IMR-90 (cell line): ENCODE data around the gene FUBP3. TPM values are rescaled to one million over a fixed set of nuclear protein-coding genes. Genes with fewer than 3 reads are reported as not detected.

Experiments
- ATAC-seq: fragments of 200-7000 bp; cut with Tn5 transposase; 2 replicates; pipeline ENCODE4 v1.9.1; 2020; ENCODE audit warnings: low read depth, mild to moderate bottlenecking, moderate library complexity
- BruUV-seq: library from RNA; stranded (reverse); fragments of 400-500 nt; replicated peaks from 2 replicates; lab custom pipeline; 2021; lab: Mats Ljungman, UMichigan
- CTCF ChIA-PET: fragments of 300-600 bp; formaldehyde crosslinking; extraction: SDS; loops from one replicate; lab custom pipeline; 2021; ENCODE audit warnings: antibody characterized with exemption; lab: Yijun Ruan, JAX
- POLR2A ChIA-PET: fragments of 300-600 bp; sonication (Branson Sonifier 250); formaldehyde crosslinking; loops from one replicate; lab custom pipeline; 2022; ENCODE audit warnings: antibody characterized with exemption; ENCODE audit not compliant: unreplicated experiment; lab: Charles Lee
- DNase-seq: peaks from one replicate; pipeline ENCODE4 v3.0.0; 2013
- H2AFZ ChIP-seq: replicated peaks from 2 replicates; pipeline ENCODE3; 2013; ENCODE audit warnings: low read length, mild to moderate bottlenecking; ENCODE audit not compliant: poor library complexity
- H2AK5ac ChIP-seq: 2 replicates; pipeline ENCODE4 v1.6.1; 2013; ENCODE audit warnings: low read depth, low read length, inconsistent platforms
- H2AK9ac ChIP-seq: replicated peaks from 2 replicates; pipeline ENCODE3; 2013; ENCODE audit warnings: mild to moderate bottlenecking, low read depth, low read length, moderate library complexity; ENCODE audit not compliant: poor library complexity
- H2BK120ac ChIP-seq: 2 replicates; pipeline ENCODE4 v1.6.1; 2013; ENCODE audit warnings: low read depth, low read length, inconsistent platforms
- H2BK15ac ChIP-seq: 3 replicates; pipeline ENCODE4 v1.6.1; 2013; ENCODE audit warnings: low read depth, low read length, inconsistent platforms
- H2BK20ac ChIP-seq: 2 replicates; pipeline ENCODE4 v1.6.1; 2013; ENCODE audit warnings: low read depth, mild to moderate bottlenecking, inconsistent platforms, low read length, moderate library complexity
- H2BK5ac ChIP-seq: 2 replicates; pipeline ENCODE4 v1.6.1; 2013; ENCODE audit warnings: mild to moderate bottlenecking, low read depth, low read length, inconsistent platforms; ENCODE audit not compliant: poor library complexity, severe bottlenecking
- H3K14ac ChIP-seq: replicated peaks from 2 replicates; pipeline ENCODE4 v1.6.1; 2013; ENCODE audit warnings: low read depth, low read length, inconsistent platforms
- H3K18ac ChIP-seq: 2 replicates; pipeline ENCODE4 v1.6.1; 2013; ENCODE audit warnings: low read depth, low read length, control low read depth
- H3K23ac ChIP-seq: 2 replicates; pipeline ENCODE4 v1.6.1; 2013; ENCODE audit warnings: low read depth, low read length, inconsistent platforms
- H3K27ac ChIP-seq: 2 replicates; pipeline ENCODE4 v1.5.1; 2013; ENCODE audit warnings: mild to moderate bottlenecking, control low read depth, low read length; ENCODE audit not compliant: insufficient read depth
- H3K27me3 ChIP-seq: 2 replicates; pipeline ENCODE4 v1.6.1; 2013; ENCODE audit warnings: low read length; ENCODE audit not compliant: control insufficient read depth, insufficient read depth
- H3K36me3 ChIP-seq: 2 replicates; pipeline ENCODE4 v1.6.1; 2013; ENCODE audit warnings: low read length, mixed read lengths; ENCODE audit not compliant: control insufficient read depth, insufficient read depth
- H3K4ac ChIP-seq: 2 replicates; pipeline ENCODE4 v1.6.1; 2013; ENCODE audit warnings: low read depth, low read length, inconsistent platforms
- H3K4me1 ChIP-seq: 2 replicates; pipeline ENCODE4 v1.6.1; 2013; ENCODE audit warnings: low read length, mixed read lengths; ENCODE audit not compliant: control insufficient read depth, insufficient read depth
- H3K4me2 ChIP-seq: 2 replicates; pipeline ENCODE4 v1.6.1; 2013; ENCODE audit warnings: low read depth, mild to moderate bottlenecking, control low read depth, low read length, moderate library complexity
- H3K4me3 ChIP-seq: 2 replicates; pipeline ENCODE4 v1.5.1; 2013; ENCODE audit warnings: low read depth, mild to moderate bottlenecking, control low read depth, low read length, moderate library complexity; ENCODE audit not compliant: insufficient read depth
- H3K56ac ChIP-seq: 2 replicates; pipeline ENCODE4 v1.6.1; 2013; ENCODE audit warnings: low read length, inconsistent platforms; ENCODE audit not compliant: insufficient read depth; ENCODE audit errors: extremely low read depth
- H3K79me1 ChIP-seq, 2 experiments: 2 replicates each; pipeline ENCODE4 v1.6.1; 2013; ENCODE audit warnings: low read length in 2 of 2, inconsistent platforms in 1 of 2, low read depth in 1 of 2
- H3K9ac ChIP-seq: 2 replicates; pipeline ENCODE4 v1.6.1; 2013; ENCODE audit warnings: low read depth, low read length, control low read depth
- H3K9me1 ChIP-seq: 2 replicates; pipeline ENCODE4 v1.6.1; 2013; ENCODE audit warnings: low read length, inconsistent platforms; ENCODE audit not compliant: insufficient read depth
- H3K9me3 ChIP-seq: 2 replicates; pipeline ENCODE4 v1.6.1; 2013; ENCODE audit warnings: low read length; ENCODE audit not compliant: control insufficient read depth, insufficient read depth
- H4K20me1 ChIP-seq: 2 replicates; pipeline ENCODE4 v1.6.1; 2013; ENCODE audit warnings: low read length, inconsistent platforms; ENCODE audit not compliant: insufficient read depth
- H4K5ac ChIP-seq: 2 replicates; pipeline ENCODE4 v1.6.1; 2013; ENCODE audit warnings: mild to moderate bottlenecking, low read depth, low read length, control low read depth
- H4K8ac ChIP-seq, 2 experiments: 2 replicates each; pipeline ENCODE4 v1.6.1; 2013; ENCODE audit warnings: low read depth in 2 of 2, low read length in 2 of 2, control low read depth in 1 of 2, inconsistent platforms in 1 of 2
- H4K91ac ChIP-seq: 2 replicates; pipeline ENCODE4 v1.6.1; 2013; ENCODE audit warnings: low read depth, low read length, inconsistent platforms; ENCODE audit not compliant: insufficient read depth
- BHLHE40 ChIP-seq: fragments of 150-350 bp; IDR thresholded peaks from 2 replicates; pipeline ENCODE4 v1.6.1; 2016; ENCODE audit warnings: mild to moderate bottlenecking, low read depth, low read length
- CEBPB ChIP-seq: IDR thresholded peaks from 2 replicates; pipeline ENCODE4 v1.6.1; 2012; ENCODE audit warnings: low read depth, low read length, improper control_type of control experiment
- CHD1 ChIP-seq: IDR thresholded peaks from 2 replicates; pipeline ENCODE4 v1.6.1; 2012; ENCODE audit warnings: low read depth, low read length, improper control_type of control experiment
- CTCF ChIP-seq: conservative IDR thresholded peaks from 2 replicates; pipeline ENCODE4 v1.5.1; 2012; ENCODE audit warnings: mild to moderate bottlenecking, low read depth, low read length, improper control_type of control experiment
- FOS ChIP-seq: fragments of 150-350 bp; IDR thresholded peaks from 2 replicates; pipeline ENCODE4 v1.6.1; 2016; ENCODE audit warnings: low read depth, low read length
- MAFK ChIP-seq: IDR thresholded peaks from 2 replicates; pipeline ENCODE4 v1.6.1; 2012; ENCODE audit warnings: low read depth, low read length, improper control_type of control experiment
- MAZ ChIP-seq: IDR thresholded peaks from 2 replicates; pipeline ENCODE4 v1.6.1; 2012; ENCODE audit warnings: low read depth, mild to moderate bottlenecking, low read length, improper control_type of control experiment, moderate library complexity, borderline replicate concordance
- MXI1 ChIP-seq: IDR thresholded peaks from 2 replicates; pipeline ENCODE4 v1.6.1; 2012; ENCODE audit warnings: low read depth, mild to moderate bottlenecking, low read length, moderate library complexity, borderline replicate concordance
- NFE2L2 ChIP-seq: fragments of 150-350 bp; IDR thresholded peaks from 2 replicates; pipeline ENCODE4 v1.6.1; 2016; ENCODE audit warnings: low read depth, mild to moderate bottlenecking, low read length
- POLR2A ChIP-seq: IDR thresholded peaks from 2 replicates; pipeline ENCODE4 v1.6.1; 2012; ENCODE audit warnings: mild to moderate bottlenecking, low read depth, low read length
- RAD21 ChIP-seq: IDR thresholded peaks from 2 replicates; pipeline ENCODE4 v1.6.1; 2012; ENCODE audit warnings: low read length, improper control_type of control experiment
- RCOR1 ChIP-seq: IDR thresholded peaks from 2 replicates; pipeline ENCODE4 v1.6.1; 2012; ENCODE audit warnings: mild to moderate bottlenecking, low read length, improper control_type of control experiment; ENCODE audit not compliant: insufficient replicate concordance
- RFX5 ChIP-seq: IDR thresholded peaks from 2 replicates; pipeline ENCODE4 v1.8.0; 2012; ENCODE audit warnings: low read depth, mild to moderate bottlenecking, low read length, moderate library complexity
- SMC3 ChIP-seq: fragments of 150-350 bp; IDR thresholded peaks from 2 replicates; pipeline ENCODE4 v1.6.1; 2016; ENCODE audit warnings: low read depth, mild to moderate bottlenecking, antibody characterized with exemption, low read length, moderate library complexity
- WGBS, 2 experiments: methylation state at CpG; one replicate each; pipeline versions ENCODE4 v1.1.5 to v1.1.7; 2013; ENCODE audit warnings: missing lambda C conversion rate in 2 of 2; ENCODE audit not compliant: insufficient read length in 1 of 2; ENCODE audit errors: extremely low coverage in 2 of 2; 5-methylcytosine and 5-hydroxymethylcytosine counted together
- dilution Hi-C: fragments of 300-500 bp; cut with HindIII; formaldehyde crosslinking; loops from one replicate; pipeline ENCODE4 v1.14.3; 2018; ENCODE audit warnings: low sequenced_read_pairs; ENCODE audit not compliant: unreplicated experiment
- in situ Hi-C: fragments of 300-500 bp; cut with MboI; formaldehyde crosslinking; loops from 3 replicates; pipeline ENCODE4 v1.14.3; 2019; ENCODE audit warnings: low sequenced_read_pairs, inconsistent platforms, mixed read lengths
- intact Hi-C: fragments of 100-400 bp; cut with micrococcal nuclease; formaldehyde crosslinking; loops from 2 replicates; pipeline ENCODE4 v1.10.0; 2022
- polyA plus RNA-seq, 3 experiments: library from polyadenylated mRNA; depleted of rRNA; stranded (reverse); fragments of >200 nt; gene quantifications; 2 replicates each; pipeline ENCODE4 v1.2.3, GENCODE V29; 2012; ENCODE audit warnings: low replicate concordance in 1 of 3
- total RNA-seq: library from RNA; depleted of rRNA; stranded (reverse); fragments of >200 nt; gene quantifications from 2 replicates; pipeline ENCODE4 v1.2.3, GENCODE V29; 2012
- TF ChIP-seq, protein P1 (sequence below): fragments of 150-350 bp; IDR thresholded peaks from 2 replicates; pipeline ENCODE4 v1.6.1; 2016; ENCODE audit warnings: low read depth, mild to moderate bottlenecking, low read length, moderate library complexity, borderline replicate concordance
- TF ChIP-seq, protein P2 (sequence below): fragments of 150-350 bp; IDR thresholded peaks from 2 replicates; pipeline ENCODE4 v1.6.1; 2017; ENCODE audit warnings: mild to moderate bottlenecking, antibody characterized with exemption, low read length, low read depth

Gene FUBP3
- total and polyA plus RNA-seq, 2 of the 4 experiments (the other 2 are of a cell fraction), result 32.3 to 50.1 TPM

- Histone ChIP-seq H3K4me3 (no peak overlapping the region), H3K23ac (no peak overlapping the region), H2AFZ (no peak overlapping the region), H3K4me2 (no peak overlapping the region), H2AK9ac (no peak overlapping the region), H3K36me3 (no peaks in the 10 kb centered on the region), H4K5ac (no peak overlapping the region), H3K4ac (no peak overlapping the region), H4K8ac (no peak overlapping the region), H2BK20ac (no peak overlapping the region), H3K18ac (no peak overlapping the region), H3K27ac (no peak overlapping the region), H4K20me1 (no peaks in the 10 kb centered on the region), H2BK120ac (no peak overlapping the region), H4K91ac (no peak overlapping the region), H3K9ac (no peak overlapping the region), H3K56ac (no peak overlapping the region), H2BK5ac (no peak overlapping the region), H3K27me3 (peaks cover 74% of the 10 kb centered on the region), H2AK5ac (no peak overlapping the region), H3K9me3 (no peaks in the 10 kb centered on the region), H3K79me1 (no peaks in the 10 kb centered on the region), H3K9me1 (no peaks in the 10 kb centered on the region), H3K4me1 (no peaks in the 10 kb centered on the region; the same call in 1 of the 2 replicates), H3K14ac (no peak overlapping the region), H2BK15ac (no peak overlapping the region)
- no peak for ATAC-seq
- BruUV-seq, result no TSS peak
- WGBS, 2 experiments, result 63% methylated on average over 5 of the region's 10 CpGs; no CpG with 5 or more reads in 1 of the 2 experiments
- dilution Hi-C loops, result no loop called here
- in situ Hi-C loops, result no loop called here
- intact Hi-C loops, result no loop called here
- no peak for TF ChIP-seq FOS
- TF ChIP-seq MAFK, result no peak
- TF ChIP-seq BHLHE40, result no peak
- TF ChIP-seq, protein P1, sequence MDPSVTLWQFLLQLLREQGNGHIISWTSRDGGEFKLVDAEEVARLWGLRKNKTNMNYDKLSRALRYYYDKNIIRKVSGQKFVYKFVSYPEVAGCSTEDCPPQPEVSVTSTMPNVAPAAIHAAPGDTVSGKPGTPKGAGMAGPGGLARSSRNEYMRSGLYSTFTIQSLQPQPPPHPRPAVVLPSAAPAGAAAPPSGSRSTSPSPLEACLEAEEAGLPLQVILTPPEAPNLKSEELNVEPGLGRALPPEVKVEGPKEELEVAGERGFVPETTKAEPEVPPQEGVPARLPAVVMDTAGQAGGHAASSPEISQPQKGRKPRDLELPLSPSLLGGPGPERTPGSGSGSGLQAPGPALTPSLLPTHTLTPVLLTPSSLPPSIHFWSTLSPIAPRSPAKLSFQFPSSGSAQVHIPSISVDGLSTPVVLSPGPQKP, result no peak
- no peak for TF ChIP-seq POLR2A
- no peak for TF ChIP-seq CEBPB
- no peak for TF ChIP-seq RAD21
- no peak for TF ChIP-seq RCOR1
- no peak for TF ChIP-seq SMC3
- no peak for TF ChIP-seq NFE2L2
- no peak for TF ChIP-seq MAZ
- TF ChIP-seq, protein P2, sequence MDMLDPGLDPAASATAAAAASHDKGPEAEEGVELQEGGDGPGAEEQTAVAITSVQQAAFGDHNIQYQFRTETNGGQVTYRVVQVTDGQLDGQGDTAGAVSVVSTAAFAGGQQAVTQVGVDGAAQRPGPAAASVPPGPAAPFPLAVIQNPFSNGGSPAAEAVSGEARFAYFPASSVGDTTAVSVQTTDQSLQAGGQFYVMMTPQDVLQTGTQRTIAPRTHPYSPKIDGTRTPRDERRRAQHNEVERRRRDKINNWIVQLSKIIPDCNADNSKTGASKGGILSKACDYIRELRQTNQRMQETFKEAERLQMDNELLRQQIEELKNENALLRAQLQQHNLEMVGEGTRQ, result no peak
- TF ChIP-seq CHD1, result no peak
- TF ChIP-seq RFX5, result no peak
- no peak for TF ChIP-seq MXI1
- TF ChIP-seq CTCF, result no peak
- POLR2A ChIA-PET, result no interaction called here
- CTCF ChIA-PET, result no interaction called here
- DNase-seq, result no peak
Measured at GRCh38 chr9:130532426-130533080, 46.8 kb upstream of the FUBP3 start.
